K562 (cell line): ENCODE results near the gene PEX3. TPM values are rescaled to one million over a fixed set of nuclear protein-coding genes. Genes with fewer than 3 reads are reported as not detected.

ENCODE experiments used
- BDP1 ChIP-seq: IDR thresholded peaks from 3 replicates; pipeline ENCODE4 v1.6.1; 2011; ENCODE audit not compliant: insufficient read length, insufficient read depth
- HLTF ChIP-seq: fragments of 450-650 bp; IDR thresholded peaks from 2 replicates; pipeline ENCODE4 v1.6.1; 2016
- SMAD2 ChIP-seq: fragments of 150-350 bp; IDR thresholded peaks from 2 replicates; pipeline ENCODE4 v1.6.1; 2014; ENCODE audit warnings: low read depth, mild to moderate bottlenecking, low read length
- SMARCC2 ChIP-seq: fragments of 450-650 bp; IDR thresholded peaks from 2 replicates; pipeline ENCODE4 v1.6.1; 2017; ENCODE audit warnings: antibody characterized with exemption, moderate library complexity, mild to moderate bottlenecking, low read depth
- ZBTB9 ChIP-seq: fragments of 450-650 bp; formaldehyde crosslinking; IDR thresholded peaks from 2 replicates; pipeline ENCODE4 v1.4.0; 2020; ENCODE audit warnings: mild to moderate bottlenecking, moderate library complexity
- polyA plus RNA-seq, 8 experiments: library from polyadenylated mRNA; depleted of rRNA in 4 of 8; stranded (reverse) in 5 of 8; unstranded in 3 of 8; fragments of >200 nt; fragmentation: Nextera tagmentation in 2 of 8; fragmentation: Illumina TruSeq in 1 of 8; extraction: Ambion mirVana in 2 of 8; extraction: Trizol in 1 of 8; gene quantifications; 2 replicates each; pipeline versions ENCODE4 v1.2.1 to v1.2.3, GENCODE V29; 2011 to 2014; ENCODE audit warnings: inconsistent platforms in 1 of 8, missing spikeins in 1 of 8
- total RNA-seq, 7 experiments: library from RNA; depleted of rRNA in 6 of 7; stranded (reverse); fragments of >200 nt in 6 of 7; fragmentation: Illumina TruSeq in 2 of 7; extraction: Trizol in 2 of 7; gene quantifications; 2 replicates each; pipeline versions ENCODE4 v1.2.1 to v1.2.3, GENCODE V29; 2011 to 2021; ENCODE audit warnings: low replicate concordance in 1 of 7
- TF ChIP-seq, protein P1 (sequence below): fragments of 250-450 bp; sonication (Bioruptor Pico); IDR thresholded peaks from 2 replicates; pipeline ENCODE4 v1.4.0; 2020
- TF ChIP-seq, protein P2 (sequence below): sonication (generic); formaldehyde crosslinking; IDR thresholded peaks from 2 replicates; pipeline ENCODE4 v1.8.0; 2022; ENCODE audit warnings: mild to moderate bottlenecking, missing genetic modification reagents
- TF ChIP-seq, protein P3 (sequence below): sonication (generic); formaldehyde crosslinking; IDR thresholded peaks from 2 replicates; pipeline ENCODE4 v1.8.1; 2023; ENCODE audit warnings: mild to moderate bottlenecking, missing genetic modification reagents

PEX3 gene
- total and polyA plus RNA-seq, 9 of the 15 experiments (the other 6 are each of a cell fraction or from before 2014, with no cell fraction given) = 17.3 to 69.6 (median 32.7) TPM

GRCh38 chr6:143443096-143443495 lies 7.5 kb upstream of the PEX3 start (continued):
- TF ChIP-seq ZBTB9 (no peak), SMAD2 (no peak), BDP1 (no peak), HLTF (no peak), SMARCC2 (no peak)
- TF ChIP-seq, protein P1, sequence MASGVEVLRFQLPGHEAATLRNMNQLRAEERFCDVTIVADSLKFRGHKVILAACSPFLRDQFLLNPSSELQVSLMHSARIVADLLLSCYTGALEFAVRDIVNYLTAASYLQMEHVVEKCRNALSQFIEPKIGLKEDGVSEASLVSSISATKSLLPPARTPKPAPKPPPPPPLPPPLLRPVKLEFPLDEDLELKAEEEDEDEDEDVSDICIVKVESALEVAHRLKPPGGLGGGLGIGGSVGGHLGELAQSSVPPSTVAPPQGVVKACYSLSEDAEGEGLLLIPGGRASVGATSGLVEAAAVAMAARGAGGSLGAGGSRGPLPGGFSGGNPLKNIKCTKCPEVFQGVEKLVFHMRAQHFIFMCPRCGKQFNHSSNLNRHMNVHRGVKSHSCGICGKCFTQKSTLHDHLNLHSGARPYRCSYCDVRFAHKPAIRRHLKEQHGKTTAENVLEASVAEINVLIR (CRISPR knock-in tag) = no peak
- TF ChIP-seq, protein P2, sequence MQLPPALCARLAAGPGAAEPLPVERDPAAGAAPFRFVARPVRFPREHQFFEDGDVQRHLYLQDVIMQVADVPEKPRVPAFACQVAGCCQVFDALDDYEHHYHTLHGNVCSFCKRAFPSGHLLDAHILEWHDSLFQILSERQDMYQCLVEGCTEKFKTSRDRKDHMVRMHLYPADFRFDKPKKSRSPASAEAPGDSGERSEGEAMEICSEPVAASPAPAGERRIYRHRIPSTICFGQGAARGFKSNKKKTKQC (CRISPR knock-in tag) = no peak
- TF ChIP-seq, protein P3, sequence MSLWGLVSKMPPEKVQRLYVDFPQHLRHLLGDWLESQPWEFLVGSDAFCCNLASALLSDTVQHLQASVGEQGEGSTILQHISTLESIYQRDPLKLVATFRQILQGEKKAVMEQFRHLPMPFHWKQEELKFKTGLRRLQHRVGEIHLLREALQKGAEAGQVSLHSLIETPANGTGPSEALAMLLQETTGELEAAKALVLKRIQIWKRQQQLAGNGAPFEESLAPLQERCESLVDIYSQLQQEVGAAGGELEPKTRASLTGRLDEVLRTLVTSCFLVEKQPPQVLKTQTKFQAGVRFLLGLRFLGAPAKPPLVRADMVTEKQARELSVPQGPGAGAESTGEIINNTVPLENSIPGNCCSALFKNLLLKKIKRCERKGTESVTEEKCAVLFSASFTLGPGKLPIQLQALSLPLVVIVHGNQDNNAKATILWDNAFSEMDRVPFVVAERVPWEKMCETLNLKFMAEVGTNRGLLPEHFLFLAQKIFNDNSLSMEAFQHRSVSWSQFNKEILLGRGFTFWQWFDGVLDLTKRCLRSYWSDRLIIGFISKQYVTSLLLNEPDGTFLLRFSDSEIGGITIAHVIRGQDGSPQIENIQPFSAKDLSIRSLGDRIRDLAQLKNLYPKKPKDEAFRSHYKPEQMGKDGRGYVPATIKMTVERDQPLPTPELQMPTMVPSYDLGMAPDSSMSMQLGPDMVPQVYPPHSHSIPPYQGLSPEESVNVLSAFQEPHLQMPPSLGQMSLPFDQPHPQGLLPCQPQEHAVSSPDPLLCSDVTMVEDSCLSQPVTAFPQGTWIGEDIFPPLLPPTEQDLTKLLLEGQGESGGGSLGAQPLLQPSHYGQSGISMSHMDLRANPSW = no peak
